GM12874 (cell line): ENCODE data around the gene TMEM45B.
A peak's percentile ranks its signal among the peaks of the same experiment; 100 is the strongest.

Source experiments
- TF ChIP-seq, protein P1 (sequence below): IDR thresholded peaks from 2 replicates; pipeline ENCODE4 v1.5.1; 2011; ENCODE audit warnings: low read depth, mild to moderate bottlenecking, control low read depth, low read length, moderate library complexity; ENCODE audit not compliant: insufficient read depth

TMEM45B gene

DNA sequence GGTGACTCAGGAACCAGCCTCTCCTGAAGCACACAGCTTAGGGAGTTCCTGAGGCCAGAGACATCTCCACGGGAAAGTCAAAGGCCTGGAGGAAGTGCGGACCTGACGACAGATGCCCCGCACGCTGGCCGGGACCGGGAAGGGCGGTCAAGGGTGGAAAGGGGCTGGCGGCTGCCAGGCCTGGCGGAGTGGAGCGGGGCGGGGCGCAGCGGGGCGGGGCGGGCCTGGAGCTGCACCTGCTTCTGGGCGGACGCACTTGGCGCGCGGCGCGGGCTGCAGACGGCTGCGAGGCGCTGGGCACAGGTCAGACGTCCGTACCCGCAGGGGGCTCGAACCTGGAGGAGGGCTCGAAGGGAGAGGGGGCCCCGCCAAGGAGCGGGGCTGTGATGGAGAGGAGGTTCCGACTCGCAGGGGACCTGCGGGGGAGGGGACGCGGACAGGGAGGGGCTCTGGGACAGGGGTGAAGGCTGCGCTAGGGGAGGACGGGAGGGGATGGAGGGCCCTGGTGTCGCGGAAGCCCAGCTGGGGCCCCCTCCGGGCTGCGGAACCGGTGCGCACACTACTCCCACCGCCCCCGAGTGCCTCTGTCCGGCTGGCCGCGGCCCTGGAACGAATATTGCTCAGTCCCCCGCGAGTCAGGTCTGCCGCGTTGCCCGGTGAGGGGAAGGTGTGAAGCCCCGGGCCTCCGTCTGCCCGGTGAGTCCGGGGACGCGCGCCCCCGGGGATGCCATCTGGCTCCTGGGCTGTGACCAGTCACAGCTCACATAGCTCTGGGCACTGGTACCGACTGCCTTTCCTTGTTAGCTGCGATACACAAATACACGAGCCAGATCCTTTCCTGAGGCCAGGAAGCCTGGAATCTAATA is at the start of gene TMEM45B:
Gene TMEM45B, plus strand, starts transcription at position 253 of the 866 bp plus-strand sequence. CDS start 36,635 bp downstream, outside the sequence.
- TF ChIP-seq, protein P1, sequence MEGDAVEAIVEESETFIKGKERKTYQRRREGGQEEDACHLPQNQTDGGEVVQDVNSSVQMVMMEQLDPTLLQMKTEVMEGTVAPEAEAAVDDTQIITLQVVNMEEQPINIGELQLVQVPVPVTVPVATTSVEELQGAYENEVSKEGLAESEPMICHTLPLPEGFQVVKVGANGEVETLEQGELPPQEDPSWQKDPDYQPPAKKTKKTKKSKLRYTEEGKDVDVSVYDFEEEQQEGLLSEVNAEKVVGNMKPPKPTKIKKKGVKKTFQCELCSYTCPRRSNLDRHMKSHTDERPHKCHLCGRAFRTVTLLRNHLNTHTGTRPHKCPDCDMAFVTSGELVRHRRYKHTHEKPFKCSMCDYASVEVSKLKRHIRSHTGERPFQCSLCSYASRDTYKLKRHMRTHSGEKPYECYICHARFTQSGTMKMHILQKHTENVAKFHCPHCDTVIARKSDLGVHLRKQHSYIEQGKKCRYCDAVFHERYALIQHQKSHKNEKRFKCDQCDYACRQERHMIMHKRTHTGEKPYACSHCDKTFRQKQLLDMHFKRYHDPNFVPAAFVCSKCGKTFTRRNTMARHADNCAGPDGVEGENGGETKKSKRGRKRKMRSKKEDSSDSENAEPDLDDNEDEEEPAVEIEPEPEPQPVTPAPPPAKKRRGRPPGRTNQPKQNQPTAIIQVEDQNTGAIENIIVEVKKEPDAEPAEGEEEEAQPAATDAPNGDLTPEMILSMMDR, result no peak

DNA sequence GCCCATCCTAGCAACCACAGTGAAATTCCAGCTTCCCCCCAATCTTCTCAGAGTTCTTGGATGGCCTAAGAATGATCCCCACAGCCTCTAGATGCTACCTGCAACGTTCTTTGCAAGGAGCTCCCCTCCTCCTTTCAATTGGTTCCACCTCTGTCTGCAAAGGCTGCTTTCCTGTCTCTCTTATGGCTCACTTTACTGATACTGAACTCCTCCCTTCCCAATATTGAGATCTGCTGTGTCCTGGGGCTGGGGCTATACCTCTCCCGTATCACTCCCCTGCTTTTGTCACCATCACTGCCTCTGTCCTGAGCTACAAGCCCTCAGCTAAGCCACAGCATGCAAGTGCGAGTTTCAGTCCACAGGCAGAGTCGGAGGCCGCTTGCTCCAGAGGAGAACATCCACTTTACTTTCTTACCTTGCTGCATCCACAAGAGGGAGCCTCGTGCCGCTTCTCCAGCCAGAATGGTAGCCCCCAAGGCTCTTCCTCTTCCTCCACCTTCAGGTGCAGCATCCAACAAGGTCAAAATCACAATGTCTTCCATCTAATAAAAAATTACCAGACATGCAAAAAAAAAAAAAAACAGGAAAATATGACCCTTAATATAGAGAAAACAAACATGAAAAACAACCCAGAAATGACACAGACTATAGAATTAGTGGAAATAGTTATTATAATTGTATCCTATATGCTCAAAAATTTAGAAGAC is 48.6 kb upstream of the TMEM45B start:
- TF ChIP-seq, protein P1, result peak; percentile 46; the same call in 1 of the 2 replicates

DNA sequence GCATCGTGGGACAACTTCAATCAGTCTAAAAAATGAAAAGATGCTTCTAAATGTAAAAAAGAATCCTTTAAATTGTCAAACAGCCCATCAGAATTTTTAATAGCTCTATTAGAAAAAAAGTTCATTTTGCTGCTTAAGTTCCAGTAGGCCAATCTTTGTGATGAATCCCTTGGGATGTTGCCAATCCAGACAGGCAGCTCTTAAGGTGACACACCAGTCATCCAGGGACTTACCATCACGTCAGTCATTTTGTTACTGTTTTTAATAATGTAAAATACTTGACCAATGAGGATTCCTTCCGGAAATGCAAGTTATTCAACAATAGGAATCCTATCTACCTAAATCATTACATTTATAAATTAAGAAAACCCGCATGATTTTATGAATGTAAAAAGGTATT is 47.8 kb upstream of the TMEM45B start:
- TF ChIP-seq, protein P1, result no peak

DNA sequence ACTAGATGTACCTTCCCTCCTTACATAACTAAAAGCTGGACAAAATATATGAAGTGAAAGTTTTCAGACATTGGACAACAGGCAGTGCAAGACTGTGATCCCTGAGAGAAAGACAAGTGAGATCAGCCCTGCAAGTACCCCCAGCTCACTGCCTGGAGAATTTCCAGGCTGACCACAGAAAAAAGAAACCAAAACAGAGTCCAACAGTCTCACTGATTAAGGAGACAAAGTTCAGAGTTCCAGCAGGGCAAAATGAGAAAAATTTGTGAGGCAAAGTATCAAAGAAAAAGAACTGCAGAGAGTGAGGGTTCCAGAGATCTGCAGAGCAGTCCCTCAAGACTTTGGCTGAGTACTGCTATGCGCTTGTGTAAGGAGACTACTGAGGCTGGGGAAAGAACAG is 47.3 kb upstream of the TMEM45B start:
- TF ChIP-seq, protein P1, result no peak

DNA sequence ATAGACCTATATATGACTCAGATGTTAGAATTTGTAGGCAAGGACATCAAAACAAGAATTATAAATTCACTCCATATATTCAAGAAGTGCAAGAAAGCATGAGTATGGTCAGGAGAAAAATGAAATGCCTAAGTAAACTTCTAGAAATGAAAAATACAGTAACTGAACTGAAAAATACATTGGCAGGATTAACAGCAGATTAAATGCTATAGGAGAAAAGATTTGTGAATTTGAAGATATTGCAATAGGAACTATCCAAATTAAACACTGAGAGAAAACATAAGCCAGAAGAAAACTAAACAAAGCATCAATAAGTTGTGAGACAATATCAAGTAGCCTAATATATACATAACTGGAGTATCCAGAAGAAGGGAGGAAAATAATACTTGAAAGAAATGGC is 46.6 kb upstream of the TMEM45B start:
- TF ChIP-seq, protein P1, result no peak

DNA sequence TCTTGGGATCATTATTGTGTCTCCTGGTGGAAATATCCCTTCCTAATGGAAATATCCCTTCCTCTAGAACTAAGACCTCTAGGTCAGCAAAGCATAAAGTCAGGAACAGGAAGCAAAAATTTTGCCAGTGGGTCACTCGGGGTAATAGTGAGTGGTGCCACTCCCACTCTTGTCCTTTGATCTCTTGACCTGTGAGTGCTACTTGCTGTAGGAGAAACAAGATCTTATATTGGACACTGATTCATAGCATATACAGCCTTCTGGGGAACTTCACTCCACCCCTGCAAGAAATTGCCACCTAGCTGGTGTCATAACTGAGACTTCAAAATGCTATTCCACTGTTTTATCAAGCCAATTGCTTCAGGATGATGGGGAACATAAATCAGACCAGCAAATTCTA is 44.7 kb upstream of the TMEM45B start:
- TF ChIP-seq, protein P1, result no peak

DNA sequence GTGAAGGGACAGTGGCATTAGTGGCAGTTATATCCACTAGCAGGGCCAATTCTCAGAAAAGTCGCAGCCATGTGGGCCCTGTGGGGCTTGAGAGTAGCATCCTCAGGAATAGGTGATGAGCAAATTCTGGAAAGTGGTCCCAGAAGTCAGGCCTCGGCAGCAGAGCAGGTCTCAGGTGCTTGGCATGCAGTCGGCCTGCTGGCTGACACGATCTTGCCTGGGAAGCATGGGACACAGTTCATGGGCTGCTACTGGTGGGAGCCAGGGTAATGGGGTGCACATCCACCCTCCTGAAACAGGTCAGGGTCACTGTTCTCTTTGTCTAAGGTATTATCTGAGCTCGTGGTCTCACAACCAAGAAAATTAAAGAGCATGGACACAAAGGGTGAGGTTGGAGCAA is 36.8 kb upstream of the TMEM45B start:
- TF ChIP-seq, protein P1, result no peak
